Stimulated activated CD4-positive, alpha-beta T cell treated with anti-CD3 and anti-CD28 coated beads, TNF-alpha, amount 100 ng/mL, for 4 hours (primary cell): Measurements from ENCODE around the gene SMAD9.

Experiments
- DNase-seq, 3 experiments: peaks; one replicate each; pipeline ENCODE4 v3.0.0-alpha.2; 2020; ENCODE audit warnings: low read depth in 3 of 3

The SMAD9 gene

DNA sequence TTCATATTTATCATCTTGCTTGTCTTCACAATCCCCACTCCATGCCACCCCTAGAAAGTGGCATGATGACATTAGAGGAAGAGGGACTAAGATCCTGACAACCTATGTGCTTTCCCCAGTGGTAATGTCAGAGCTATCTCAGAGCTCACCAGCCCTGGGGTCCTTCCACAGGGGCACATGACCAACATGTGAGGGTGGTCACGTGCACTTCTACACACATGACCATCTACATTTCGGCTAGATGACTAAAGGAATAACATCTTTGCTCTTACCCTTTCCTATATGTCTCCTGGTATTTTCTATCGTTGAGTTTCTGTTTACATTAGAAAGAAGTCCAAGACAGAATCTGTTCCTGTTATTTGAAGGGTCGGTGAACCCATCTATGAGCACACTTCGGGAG lies 54.8 kb downstream of the SMAD9 start:
- no peak for DNase-seq

DNA sequence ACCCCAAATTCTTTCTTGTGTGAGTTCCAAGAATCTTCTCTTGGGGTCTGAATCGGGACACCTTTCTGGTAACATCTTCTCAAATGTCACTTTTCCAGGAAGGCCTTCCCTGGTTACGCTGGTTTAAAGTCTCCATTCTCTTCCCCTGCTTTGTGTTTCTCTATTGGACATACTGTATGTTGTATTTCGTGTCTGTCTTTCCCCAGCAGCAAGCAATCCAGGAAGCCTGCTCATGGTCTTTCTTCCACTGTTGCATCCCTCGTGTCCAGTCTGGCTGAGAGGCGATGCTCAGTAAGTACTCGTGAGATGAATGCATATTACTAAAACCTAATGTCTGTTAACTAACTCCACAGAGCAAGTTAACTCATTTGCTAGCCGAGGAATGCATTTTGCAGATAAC lies 57.3 kb downstream of the SMAD9 start:
- no peak for DNase-seq

DNA sequence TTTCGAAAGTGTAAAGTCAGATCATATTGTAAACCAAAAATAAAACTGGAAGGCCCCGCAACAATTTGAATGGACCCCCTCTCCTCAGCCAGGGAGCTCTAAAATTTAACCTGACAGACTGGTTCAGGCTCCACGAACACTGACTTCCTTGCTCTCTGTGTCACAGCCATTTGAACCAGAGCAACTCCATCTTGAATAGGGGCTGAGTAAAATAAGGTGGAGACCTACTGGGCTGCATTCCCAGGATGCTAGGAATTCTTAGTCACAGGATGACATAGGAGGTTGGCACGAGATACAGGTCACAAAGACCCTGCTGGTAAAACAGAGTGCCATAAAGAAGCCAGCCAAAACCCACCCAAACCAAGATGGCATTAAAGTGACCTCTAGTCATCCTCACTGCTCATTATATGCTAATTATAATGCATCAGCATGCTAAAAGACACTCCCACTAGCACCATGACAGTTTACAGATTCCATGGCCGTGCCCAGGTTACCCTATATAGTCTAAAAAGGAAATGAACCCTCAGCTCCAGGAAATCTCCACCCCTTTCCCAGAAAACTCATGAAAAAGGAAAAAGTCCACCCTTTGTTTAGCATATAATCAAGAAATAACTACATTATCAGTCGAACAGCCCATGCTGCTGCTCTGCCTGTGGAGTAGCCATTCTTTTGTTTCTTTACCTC lies 57.9 kb downstream of the SMAD9 start:
- no peak for DNase-seq

DNA sequence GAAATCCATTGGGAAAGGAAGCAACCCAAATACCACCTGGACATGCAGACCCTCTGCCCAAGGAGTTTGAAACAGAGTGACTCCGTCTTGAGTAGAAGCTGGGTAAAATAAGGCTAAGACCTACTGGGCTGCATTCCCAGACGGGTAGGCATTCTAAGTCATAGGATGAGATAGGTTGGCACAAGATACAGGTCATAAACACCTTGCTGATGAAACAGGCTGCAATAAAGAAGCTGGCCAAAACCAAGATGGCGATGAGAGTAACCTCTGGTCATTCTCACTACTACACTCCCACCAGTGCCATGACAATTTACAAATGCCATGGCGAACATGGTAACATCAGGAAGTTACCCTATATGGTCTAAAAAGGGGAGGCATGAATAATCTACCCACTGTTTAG lies 60.8 kb downstream of the SMAD9 start:
- DNase-seq, result no peak

DNA sequence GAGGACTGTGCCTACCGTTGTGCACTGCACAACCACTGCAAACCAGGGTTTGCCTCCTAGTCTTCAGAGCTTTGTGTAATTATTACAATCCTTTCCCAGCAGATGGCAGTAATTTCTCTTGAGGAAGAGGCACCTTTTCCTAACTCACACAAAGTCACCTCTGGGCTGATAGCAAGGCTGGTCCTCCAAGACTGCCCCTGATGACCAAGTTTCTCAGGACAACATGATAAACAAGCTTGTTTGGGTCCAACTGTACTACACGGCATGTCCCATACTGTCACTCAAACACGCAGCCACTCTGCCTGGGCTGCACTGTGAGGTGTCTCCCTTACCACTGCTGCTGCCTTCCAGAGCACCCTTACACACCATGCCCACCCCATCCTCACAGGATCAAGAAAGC lies 61.7 kb downstream of the SMAD9 start:
- DNase-seq, result no peak

DNA sequence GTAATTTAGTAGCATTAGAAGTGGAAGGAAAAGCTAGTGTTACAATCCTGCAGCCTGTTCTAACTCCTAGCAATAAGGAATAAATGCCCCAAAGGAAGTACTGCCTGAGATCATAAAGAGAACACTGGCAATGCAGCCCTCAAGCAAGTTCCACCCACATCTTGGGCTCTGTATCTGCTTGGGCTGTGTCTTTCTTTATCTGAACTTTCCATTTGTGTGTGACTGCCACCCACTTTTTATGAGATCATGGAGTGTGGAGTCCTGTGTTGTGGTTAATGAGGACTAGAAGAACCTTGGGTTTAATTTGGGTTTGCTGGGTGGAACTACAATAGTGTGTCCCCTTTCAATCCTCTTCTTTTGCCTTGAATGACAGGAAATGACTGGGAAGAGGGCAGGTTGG lies 62.8 kb downstream of the SMAD9 start:
- no peak for DNase-seq

DNA sequence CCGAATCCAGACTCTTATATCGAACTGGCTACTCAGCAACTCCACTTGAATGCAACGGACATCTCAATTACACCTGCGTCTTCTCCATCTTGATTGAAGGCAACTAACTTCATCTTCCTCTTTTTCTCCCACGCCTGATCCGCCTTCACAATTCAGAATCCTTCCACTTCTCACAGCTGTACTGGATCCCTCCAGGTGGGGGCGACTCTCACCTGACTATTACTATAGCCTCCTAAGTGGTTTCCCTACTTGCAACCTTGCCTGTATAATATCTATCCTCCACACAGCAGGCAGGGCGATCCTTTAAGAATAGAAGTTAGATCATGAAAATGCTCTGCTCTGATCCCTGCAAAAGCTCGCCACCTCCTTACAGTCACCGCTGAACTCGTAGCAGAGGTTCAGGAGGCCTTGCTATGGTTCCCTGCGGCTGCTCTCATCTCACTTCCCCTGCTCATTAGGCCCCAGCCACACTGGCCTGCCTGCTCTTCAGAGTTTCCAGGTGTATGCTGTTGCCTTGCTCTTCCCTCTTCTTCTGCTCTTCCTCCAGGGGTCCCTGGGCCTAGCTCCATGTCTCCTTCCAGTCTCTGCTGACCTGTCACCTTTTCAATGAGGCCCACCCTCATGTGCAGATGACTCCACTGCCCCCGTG lies 69.1 kb downstream of the SMAD9 start:
- no peak for DNase-seq

DNA sequence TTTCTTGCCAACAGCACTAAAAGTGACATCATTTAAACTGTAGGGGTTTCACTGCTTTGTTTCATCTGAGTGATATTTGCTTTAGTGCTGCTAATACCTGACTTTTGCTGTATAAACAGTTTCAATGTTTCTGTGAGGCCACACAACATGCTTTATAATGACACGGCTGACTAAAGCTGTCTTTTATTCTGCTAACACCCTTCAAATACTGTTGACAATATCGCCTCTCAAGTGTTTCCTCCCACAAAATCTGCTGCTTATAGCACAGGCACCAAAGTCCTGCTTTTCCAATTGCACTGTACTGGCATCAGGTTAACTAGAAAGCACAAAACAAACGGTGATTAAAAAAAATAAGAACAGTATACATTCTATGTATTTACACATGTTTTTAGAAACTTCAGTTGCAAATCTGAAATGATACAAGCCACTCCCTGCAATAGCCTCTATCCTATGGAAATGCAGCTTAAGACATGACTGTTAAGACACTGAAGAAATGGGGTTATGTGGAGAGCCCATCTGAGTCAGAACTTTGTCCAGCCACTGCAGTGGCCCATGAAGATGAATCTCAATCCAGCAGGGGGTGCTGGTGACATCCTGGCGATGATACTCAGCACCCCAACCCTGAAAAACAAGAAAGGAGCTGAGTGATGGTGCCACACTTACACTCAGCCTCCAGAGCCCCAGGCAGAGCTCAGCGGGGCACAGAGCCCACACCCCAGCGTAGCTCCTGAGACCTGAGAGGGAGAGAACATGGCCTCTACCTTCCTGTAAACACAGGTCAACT lies 71.6 kb downstream of the SMAD9 start:
- DNase-seq, result no peak

DNA sequence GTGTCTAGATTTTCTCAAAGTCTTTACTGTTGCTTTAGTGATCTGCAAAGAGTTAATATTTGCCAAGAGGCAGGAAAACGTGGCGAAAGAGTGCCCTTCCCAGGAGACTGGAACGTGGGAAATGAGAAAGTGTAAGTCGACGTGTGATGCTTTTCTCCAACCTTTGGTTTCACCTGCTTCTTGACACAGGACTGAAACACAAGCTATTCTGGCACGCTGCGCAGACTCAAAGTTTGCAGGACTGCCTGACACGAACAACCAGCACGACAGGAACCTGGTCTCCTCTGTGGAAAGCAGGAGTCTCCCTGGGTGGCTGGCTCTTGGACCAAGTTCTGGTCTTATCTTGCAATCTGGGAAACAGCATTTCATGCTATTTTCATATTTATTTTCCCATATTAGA lies 72.4 kb downstream of the SMAD9 start:
- no peak for DNase-seq

DNA sequence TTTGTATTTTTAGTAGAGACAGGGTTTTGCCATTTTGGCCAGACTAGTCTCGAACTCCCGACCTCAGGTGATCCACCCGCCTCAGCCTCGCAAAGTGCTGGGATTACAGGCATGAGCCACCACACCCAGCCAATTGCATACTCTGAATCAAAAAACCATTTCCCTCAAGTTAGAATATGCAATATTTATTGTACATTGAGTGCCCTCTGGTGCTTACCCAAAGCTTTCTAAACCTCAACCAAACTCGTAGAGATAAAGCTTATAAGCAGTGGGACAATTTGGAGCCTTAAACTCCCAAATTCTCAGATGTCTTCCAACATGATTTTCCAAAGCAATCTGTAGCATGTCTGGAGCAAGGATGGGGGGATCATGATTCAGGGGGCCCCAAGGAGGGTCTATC lies 78.6 kb downstream of the SMAD9 start:
- DNase-seq, result no peak

DNA sequence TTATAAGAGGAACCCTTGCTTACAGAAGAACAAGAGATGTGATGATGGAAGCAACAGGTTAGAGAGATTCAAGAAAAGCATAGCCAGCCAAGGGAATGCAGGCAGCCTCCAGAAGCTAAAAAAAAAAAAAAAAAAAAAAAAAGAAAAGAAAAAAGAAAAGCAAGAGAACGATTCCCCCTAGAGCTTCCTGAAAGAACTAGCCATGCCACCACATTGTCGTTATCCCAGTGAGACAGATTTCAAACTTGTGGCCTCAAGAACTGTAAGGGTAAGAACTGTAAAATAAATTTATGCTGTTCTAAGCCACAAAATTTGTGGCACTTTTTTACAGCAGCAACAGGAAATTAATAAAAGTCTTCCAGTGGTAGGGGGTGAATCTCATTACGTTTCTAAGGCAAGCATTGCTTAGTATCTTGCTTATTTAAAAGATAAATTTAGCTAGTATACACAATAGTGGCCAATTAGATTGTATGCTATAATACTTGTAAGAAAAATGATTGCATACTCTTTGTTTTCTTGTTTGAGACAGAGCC lies 79.3 kb downstream of the SMAD9 start:
- DNase-seq, result no peak

DNA sequence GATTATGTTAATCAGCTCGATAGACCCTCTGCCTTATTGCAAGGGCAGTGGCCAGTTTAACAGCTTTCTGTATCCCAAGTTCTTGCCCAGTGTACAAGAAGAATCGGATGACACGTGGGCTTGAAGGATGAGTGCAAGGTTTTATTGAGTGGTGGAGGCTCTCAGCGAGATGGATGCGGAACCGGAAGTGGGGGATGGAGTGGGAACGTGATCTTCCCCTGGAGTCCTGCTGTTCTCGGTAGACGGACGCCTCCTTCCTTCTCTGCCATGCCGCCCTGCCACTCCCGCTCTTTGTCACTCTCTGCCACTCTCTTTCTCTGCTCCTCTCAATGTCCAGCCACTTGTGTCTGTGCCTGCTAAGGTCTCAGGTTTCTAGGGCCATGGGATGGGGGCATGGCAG lies 80.1 kb downstream of the SMAD9 start:
- no peak for DNase-seq

DNA sequence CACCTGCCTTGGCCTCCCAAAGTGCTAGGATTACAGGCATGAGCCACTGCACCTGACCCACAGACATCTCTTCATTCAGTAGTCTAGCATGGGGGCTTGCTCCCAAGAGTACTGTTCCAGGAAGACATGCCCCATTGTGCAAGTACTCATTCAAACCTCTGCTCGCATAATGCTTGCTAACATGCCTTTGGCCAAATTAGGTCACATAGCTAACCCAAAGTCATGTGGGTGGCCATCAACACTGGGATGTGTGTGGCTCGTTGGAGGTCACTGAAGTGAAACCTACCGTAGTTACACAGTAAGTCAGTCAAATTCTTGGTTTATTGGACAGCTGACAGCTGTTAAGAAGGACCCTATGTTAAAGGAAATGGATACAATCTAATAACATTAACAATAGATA lies 80.8 kb downstream of the SMAD9 start:
- no peak for DNase-seq

DNA sequence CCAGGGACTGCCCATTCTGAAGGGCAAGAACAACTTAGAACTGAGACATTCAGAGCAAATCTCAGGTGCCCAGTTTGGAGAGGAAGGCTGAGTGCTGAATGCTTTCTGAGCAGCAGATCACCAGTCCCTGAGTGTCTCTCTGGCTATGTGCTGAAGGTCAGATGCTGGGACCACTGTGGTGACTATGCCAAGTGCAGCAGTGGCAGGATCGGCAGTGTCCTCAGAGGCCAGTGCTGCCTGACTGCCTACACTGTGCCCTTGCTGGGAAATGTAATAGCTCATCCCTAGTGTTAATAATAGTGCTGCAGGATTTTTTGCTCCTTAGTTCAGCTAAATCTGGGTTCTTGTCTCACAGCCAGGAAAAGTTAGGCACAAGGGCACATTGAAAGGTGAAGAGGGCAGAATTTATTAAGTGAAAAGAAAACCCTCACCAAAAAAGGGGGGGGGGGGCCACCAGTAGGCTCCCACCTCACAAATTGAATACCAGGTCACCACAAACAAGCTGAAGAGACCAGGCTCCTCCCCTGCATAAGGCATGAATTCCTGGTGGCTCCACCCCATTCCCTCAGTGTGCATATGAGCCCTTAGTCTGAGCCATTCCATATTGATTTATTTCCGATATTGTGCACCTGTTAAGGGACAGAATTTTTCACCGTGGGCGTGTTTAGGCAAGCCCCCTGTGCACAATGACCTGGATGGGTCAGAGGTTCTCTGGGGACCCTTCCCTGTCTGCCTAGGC lies 82.5 kb downstream of the SMAD9 start:
- DNase-seq, result no peak

DNA sequence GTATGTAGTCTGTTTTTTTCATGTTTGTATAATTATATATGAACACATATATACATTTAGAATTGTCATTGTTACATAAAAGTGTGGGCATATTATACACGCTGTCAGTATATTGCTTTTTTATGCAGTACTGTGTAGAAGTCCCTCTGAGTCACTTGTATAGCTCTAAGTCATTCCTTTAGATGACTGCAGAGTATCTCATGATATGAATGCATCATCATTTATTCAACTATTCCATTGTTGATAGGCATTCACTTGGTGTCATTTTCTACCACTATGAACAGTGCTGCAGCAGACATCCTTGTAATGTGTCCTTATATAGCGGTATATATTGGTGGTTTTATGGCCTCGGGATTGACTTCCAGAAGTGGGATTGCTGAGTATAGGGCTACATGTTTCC lies 85.7 kb downstream of the SMAD9 start:
- DNase-seq, result no peak

DNA sequence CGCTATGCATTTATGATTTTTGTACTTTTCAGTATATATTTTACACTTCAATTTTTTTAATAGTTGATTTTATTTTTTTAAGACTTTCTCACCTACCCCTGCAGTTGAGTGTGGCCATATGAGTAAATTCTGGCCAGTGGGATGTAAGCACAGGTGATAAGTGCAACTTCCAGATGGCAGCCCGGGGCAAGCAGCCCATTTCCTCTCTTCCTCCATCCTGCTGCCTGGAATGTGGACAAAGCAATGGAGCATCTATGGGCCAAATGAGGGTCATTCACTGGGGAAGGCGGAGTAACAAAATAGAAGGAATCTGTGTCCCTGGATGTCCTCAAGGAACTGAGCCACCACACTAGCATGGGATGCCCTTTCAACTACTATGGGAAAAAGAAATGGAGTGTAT lies 88.7 kb downstream of the SMAD9 start:
- DNase-seq, result no peak

DNA sequence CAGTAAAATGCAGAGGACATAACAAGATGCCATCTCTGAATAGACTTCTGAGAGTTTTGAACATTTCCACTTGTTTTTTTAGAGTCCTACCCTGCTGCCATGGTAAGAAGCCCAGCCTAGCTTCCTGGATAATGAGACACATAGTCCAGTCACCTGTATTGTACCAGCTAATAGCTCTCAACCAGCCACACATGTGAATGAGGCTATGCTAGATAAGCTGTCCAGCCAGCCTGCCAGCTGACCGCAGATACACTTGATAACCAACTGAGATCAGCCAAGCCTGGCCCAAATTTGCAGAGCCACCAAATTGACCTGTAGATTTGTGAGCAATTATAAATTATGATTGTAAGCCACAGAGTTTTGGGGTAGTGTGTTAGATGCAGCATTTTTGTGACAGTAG lies 90.3 kb downstream of the SMAD9 start:
- no peak for DNase-seq

DNA sequence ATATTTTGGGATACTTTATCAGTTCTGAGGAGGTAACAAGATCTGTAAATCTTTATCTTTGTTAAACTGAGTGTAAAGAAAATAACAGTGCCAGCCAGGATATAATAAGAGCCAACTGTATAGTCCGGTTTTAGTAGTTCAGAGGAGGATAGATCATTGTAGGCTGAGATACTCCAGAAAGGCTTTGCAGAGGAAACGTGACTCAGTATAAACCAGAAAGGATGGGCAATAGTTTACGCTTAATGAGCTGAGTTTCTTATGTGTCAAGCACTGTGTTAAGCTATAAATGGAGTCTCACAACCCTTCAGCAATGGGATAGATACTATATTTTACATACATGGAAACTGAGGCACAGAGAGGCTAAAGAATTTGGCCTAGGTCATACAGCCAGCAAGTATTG lies 97.3 kb downstream of the SMAD9 start:
- no peak for DNase-seq

DNA sequence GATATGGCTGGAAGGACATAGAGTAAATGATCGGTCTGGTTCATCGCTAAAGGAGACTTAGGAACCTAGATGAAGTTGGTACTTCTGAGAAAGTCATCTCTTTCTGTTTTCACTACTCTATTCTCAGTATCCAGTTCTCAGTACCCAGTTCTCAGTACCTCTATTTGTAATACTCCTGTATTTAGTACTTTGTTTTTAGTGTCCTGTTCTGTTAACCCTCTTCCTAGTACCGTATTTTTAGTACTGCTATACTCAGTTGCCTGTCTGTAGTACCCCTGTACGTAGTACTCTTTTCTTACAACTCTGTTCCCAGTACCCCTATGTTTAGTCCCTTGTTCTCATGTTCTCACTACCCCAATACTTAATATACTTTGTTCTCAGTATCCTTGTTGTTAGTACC lies 99.8 kb downstream of the SMAD9 start:
- DNase-seq, result no peak

DNA sequence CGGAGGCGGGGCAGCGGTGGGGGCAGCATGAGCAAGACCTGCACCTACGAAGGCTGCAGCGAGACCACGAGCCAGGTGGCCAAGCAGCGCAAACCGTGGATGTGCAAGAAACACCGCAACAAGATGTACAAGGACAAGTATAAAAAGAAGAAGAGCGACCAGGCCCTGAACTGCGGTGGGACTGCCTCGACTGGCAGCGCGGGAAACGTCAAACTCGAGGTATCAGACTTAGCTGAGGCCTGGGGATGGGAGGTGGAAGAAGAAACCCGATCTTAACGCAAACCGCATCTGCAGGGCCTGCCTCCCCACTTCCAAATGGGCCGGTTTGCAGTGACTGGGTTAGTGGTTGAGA lies 100.3 kb downstream of the SMAD9 start:
- DNase-seq, result no peak

DNA sequence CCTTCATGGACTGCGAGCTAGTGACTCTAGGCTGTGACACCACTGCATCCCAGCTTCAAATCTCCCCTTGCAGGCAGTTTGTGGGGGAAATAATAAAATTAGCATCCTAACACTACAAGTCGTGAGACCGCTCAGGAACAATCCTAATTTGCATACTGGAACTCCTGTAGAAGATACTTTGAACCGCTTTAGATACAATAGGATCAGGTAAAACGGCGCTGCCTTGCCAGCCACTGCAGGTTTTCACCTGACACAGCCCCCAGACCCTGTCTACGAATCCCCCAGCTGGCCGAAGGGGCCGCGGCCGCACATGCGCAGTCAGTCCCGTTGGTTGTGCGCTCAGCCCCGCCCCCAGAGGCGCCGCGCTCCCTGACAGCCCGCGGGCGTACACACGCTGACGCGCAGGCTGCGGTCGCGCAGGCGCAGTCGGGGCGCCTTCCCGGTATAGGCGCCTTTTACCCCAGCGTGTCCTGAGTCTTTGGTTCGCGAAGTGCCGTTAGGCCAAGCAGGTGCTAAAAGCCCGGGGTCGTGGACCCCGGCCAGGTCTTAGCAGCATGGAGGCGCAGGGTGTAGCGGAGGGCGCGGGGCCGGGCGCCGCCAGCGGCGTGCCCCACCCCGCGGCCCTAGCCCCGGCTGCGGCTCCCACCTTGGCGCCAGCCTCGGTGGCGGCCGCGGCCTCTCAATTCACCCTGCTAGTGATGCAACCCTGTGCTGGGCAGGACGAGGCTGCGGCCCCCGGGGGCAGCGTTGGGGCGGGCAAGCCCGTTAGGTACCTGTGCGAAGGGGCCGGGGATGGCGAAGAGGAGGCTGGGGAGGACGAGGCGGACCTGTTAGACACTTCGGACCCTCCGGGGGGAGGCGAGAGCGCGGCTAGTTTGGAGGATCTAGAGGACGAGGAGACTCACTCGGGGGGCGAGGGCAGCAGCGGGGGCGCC lies 101.0 kb downstream of the SMAD9 start, which contains the start of gene RFXAP:
RFXAP (plus strand) TSS at position 419 of the 935 bp plus-strand sequence; CDS start at position 555, 136 bp downstream.
- peak; percentile 85 to 87 (median 85) for DNase-seq
